Measurements from ENCODE around the gene SLC24A4.

SLC24A4 gene

GRCh38 chr14:92514844-92515514 lies 192.0 kb downstream of the SLC24A4 start:
- peak overlapping the region; percentile 81 for H3K4me3 Mint-ChIP-seq
- peaks cover 4% of the 10 kb centered on the region for H3K36me3 Mint-ChIP-seq (ENCODE audit: insufficient read depth)
- H3K27me3 Mint-ChIP-seq, result no peaks in the 10 kb centered on the region
- no peaks in the 10 kb centered on the region for H3K9me3 Mint-ChIP-seq
- DNase-seq (ENCODE audit: low spot score in 2 of 2) (no peak), ATAC-seq (replicated peaks; ENCODE audit: extremely low read depth, poor library complexity, severe bottlenecking) (no peak)
- peaks cover 57% of the 10 kb centered on the region for H3K4me1 Mint-ChIP-seq
- H3K27ac Mint-ChIP-seq (ENCODE audit: low read depth), result peak overlapping the region; percentile 70

- no peak for DNase-seq (ENCODE audit: low spot score in 2 of 2)
- Mint-ChIP-seq H3K27me3 (no peaks in the 10 kb centered on the region), H3K27ac (ENCODE audit: low read depth) (peak overlapping the region; percentile 70), H3K4me1 (peaks cover 61% of the 10 kb centered on the region), H3K9me3 (no peaks in the 10 kb centered on the region), H3K36me3 (ENCODE audit: insufficient read depth) (peaks cover 4% of the 10 kb centered on the region), H3K4me3 (peak overlapping the region; percentile 81)
- no peak for ATAC-seq (replicated peaks; ENCODE audit: extremely low read depth, poor library complexity, severe bottlenecking)
These were observed 192.8 kb downstream of the SLC24A4 start for GRCh38 chr14:92515546-92516343.

GRCh38 chr14:92516344-92516965 lies 193.5 kb downstream of the SLC24A4 start:
- H3K27ac Mint-ChIP-seq (ENCODE audit: low read depth), result peak overlapping the region; percentile 70
- peaks cover 6% of the 10 kb centered on the region for H3K36me3 Mint-ChIP-seq (ENCODE audit: insufficient read depth)
- H3K4me1 Mint-ChIP-seq, result peaks cover 65% of the 10 kb centered on the region
- H3K9me3 Mint-ChIP-seq, result no peaks in the 10 kb centered on the region
- peak overlapping the region; percentile 53 for H3K4me3 Mint-ChIP-seq
- H3K27me3 Mint-ChIP-seq, result no peaks in the 10 kb centered on the region
- ATAC-seq (replicated peaks; ENCODE audit: extremely low read depth, poor library complexity, severe bottlenecking), result no peak
- DNase-seq (ENCODE audit: low spot score in 2 of 2), result no peak

GRCh38 chr14:92516966-92517506 lies 194.1 kb downstream of the SLC24A4 start:
- DNase-seq (ENCODE audit: low spot score in 2 of 2), result no peak
- peak overlapping the region; percentile 53 for H3K4me3 Mint-ChIP-seq
- H3K27me3 Mint-ChIP-seq, result no peaks in the 10 kb centered on the region
- H3K4me1 Mint-ChIP-seq, result peaks cover 68% of the 10 kb centered on the region
- ATAC-seq (replicated peaks; ENCODE audit: extremely low read depth, poor library complexity, severe bottlenecking), result no peak
- H3K27ac Mint-ChIP-seq (ENCODE audit: low read depth), result peak overlapping the region; percentile 70
- H3K36me3 Mint-ChIP-seq (ENCODE audit: insufficient read depth), result peaks cover 6% of the 10 kb centered on the region
- no peaks in the 10 kb centered on the region for H3K9me3 Mint-ChIP-seq

- DNase-seq (ENCODE audit: low spot score in 2 of 2), result no peak
- Mint-ChIP-seq H3K27me3 (no peaks in the 10 kb centered on the region), H3K4me1 (peaks cover 68% of the 10 kb centered on the region), H3K9me3 (no peaks in the 10 kb centered on the region), H3K4me3 (peak overlapping the region; percentile 51), H3K27ac (ENCODE audit: low read depth) (peak overlapping the region; percentile 70), H3K36me3 (ENCODE audit: insufficient read depth) (peaks cover 6% of the 10 kb centered on the region)
- ATAC-seq (replicated peaks; ENCODE audit: extremely low read depth, poor library complexity, severe bottlenecking), result no peak
These were observed 194.8 kb downstream of the SLC24A4 start for GRCh38 chr14:92517761-92518160.

GRCh38 chr14:92519246-92520101 lies 196.5 kb downstream of the SLC24A4 start:
- DNase-seq (ENCODE audit: low spot score in 2 of 2) (no peak), ATAC-seq (replicated peaks; ENCODE audit: extremely low read depth, poor library complexity, severe bottlenecking) (no peak)
- H3K27me3 Mint-ChIP-seq, result no peaks in the 10 kb centered on the region
- peaks cover 74% of the 10 kb centered on the region for H3K4me1 Mint-ChIP-seq
- peak overlapping the region; percentile 70 for H3K27ac Mint-ChIP-seq (ENCODE audit: low read depth)
- H3K4me3 Mint-ChIP-seq, result peak overlapping the region; percentile 46
- H3K36me3 Mint-ChIP-seq (ENCODE audit: insufficient read depth), result peaks cover 5% of the 10 kb centered on the region
- no peaks in the 10 kb centered on the region for H3K9me3 Mint-ChIP-seq

- peak overlapping the region; percentile 70 for H3K27ac Mint-ChIP-seq (ENCODE audit: low read depth)
- DNase-seq (ENCODE audit: low spot score in 2 of 2) (no peak), ATAC-seq (replicated peaks; ENCODE audit: extremely low read depth, poor library complexity, severe bottlenecking) (peak; percentile 45)
- no peak overlapping the region for H3K4me3 Mint-ChIP-seq
- peaks cover 78% of the 10 kb centered on the region for H3K4me1 Mint-ChIP-seq
- H3K9me3 Mint-ChIP-seq, result no peaks in the 10 kb centered on the region
- no peaks in the 10 kb centered on the region for H3K27me3 Mint-ChIP-seq
- peaks cover 5% of the 10 kb centered on the region for H3K36me3 Mint-ChIP-seq (ENCODE audit: insufficient read depth)
These were observed 197.4 kb downstream of the SLC24A4 start for GRCh38 chr14:92520102-92521057.

GRCh38 chr14:92521058-92521415 lies 198.1 kb downstream of the SLC24A4 start:
- H3K4me1 Mint-ChIP-seq, result peaks cover 75% of the 10 kb centered on the region
- ATAC-seq (replicated peaks; ENCODE audit: extremely low read depth, poor library complexity, severe bottlenecking) (no peak), DNase-seq (ENCODE audit: low spot score in 2 of 2) (no peak)
- H3K9me3 Mint-ChIP-seq, result no peaks in the 10 kb centered on the region
- no peaks in the 10 kb centered on the region for H3K27me3 Mint-ChIP-seq
- H3K27ac Mint-ChIP-seq (ENCODE audit: low read depth), result peak overlapping the region; percentile 35
- no peak overlapping the region for H3K4me3 Mint-ChIP-seq
- H3K36me3 Mint-ChIP-seq (ENCODE audit: insufficient read depth), result peaks cover 6% of the 10 kb centered on the region

GRCh38 chr14:92523752-92524151 lies 200.8 kb downstream of the SLC24A4 start:
- ATAC-seq (replicated peaks; ENCODE audit: extremely low read depth, poor library complexity, severe bottlenecking), result no peak
- Mint-ChIP-seq H3K27ac (ENCODE audit: low read depth) (no peak overlapping the region), H3K4me1 (peaks cover 67% of the 10 kb centered on the region), H3K36me3 (ENCODE audit: insufficient read depth) (peaks cover 11% of the 10 kb centered on the region), H3K27me3 (no peaks in the 10 kb centered on the region), H3K4me3 (no peak overlapping the region), H3K9me3 (no peaks in the 10 kb centered on the region)
- DNase-seq (ENCODE audit: low spot score in 2 of 2), result no peak

- Mint-ChIP-seq H3K27ac (ENCODE audit: low read depth) (peak overlapping the region; percentile 72), H3K9me3 (no peaks in the 10 kb centered on the region), H3K27me3 (no peaks in the 10 kb centered on the region), H3K36me3 (ENCODE audit: insufficient read depth) (peaks cover 11% of the 10 kb centered on the region), H3K4me3 (no peak overlapping the region), H3K4me1 (peaks cover 61% of the 10 kb centered on the region)
- DNase-seq (ENCODE audit: low spot score in 2 of 2) (no peak), ATAC-seq (replicated peaks; ENCODE audit: extremely low read depth, poor library complexity, severe bottlenecking) (no peak)
These were observed 201.7 kb downstream of the SLC24A4 start for GRCh38 chr14:92524602-92525185.
